H1 (cell line): Measurements from ENCODE around the gene KLF14. TPM values are rescaled to one million over a fixed set of nuclear protein-coding genes. Genes with fewer than 3 reads are reported as not detected.

ENCODE experiments used
- CTCF ChIA-PET: fragments of 300-600 bp; sonication (Branson Sonifier 250); formaldehyde crosslinking; loops from one replicate; lab custom pipeline; 2021; ENCODE audit not compliant: partially characterized antibody; lab: Charles Lee
- POLR2A ChIA-PET: fragments of 300-600 bp; sonication (Branson Sonifier 250); formaldehyde crosslinking; loops from one replicate; lab custom pipeline; 2021; ENCODE audit warnings: inconsistent platforms; ENCODE audit not compliant: partially characterized antibody; lab: Charles Lee
- DNase-seq, 2 experiments: peaks; one replicate each; pipeline versions ENCODE4 v3.0.0 to v3.0.0-alpha.2; 2010 to 2022; ENCODE audit warnings: low spot score in 2 of 2, low read depth in 1 of 2, mixed read lengths in 1 of 2
- FAIRE-seq: peaks from 2 replicates; lab custom pipeline; 2011; peaks lifted over from hg19 to GRCh38; lab: Jason Lieb, UNC
- H2AFZ ChIP-seq: 2 replicates; pipeline ENCODE4 v1.8.1; 2012; ENCODE audit warnings: low read length, inconsistent platforms
- H2AK5ac ChIP-seq: 2 replicates; pipeline ENCODE4 v1.6.1; 2013; ENCODE audit warnings: low read depth, low read length
- H2BK120ac ChIP-seq: replicated peaks from 2 replicates; pipeline ENCODE3; 2013; ENCODE audit warnings: low read depth, low read length, inconsistent platforms
- H2BK12ac ChIP-seq: 2 replicates; pipeline ENCODE4 v1.6.1; 2013; ENCODE audit warnings: low read depth, low read length
- H2BK15ac ChIP-seq: 2 replicates; pipeline ENCODE4 v1.6.1; 2013; ENCODE audit warnings: low read length
- H2BK20ac ChIP-seq: 2 replicates; pipeline ENCODE4 v1.6.1; 2013; ENCODE audit warnings: low read length
- H2BK5ac ChIP-seq: 2 replicates; pipeline ENCODE4 v1.6.1; 2013; ENCODE audit warnings: low read depth, low read length
- H3K14ac ChIP-seq: 2 replicates; pipeline ENCODE4 v1.6.1; 2013; ENCODE audit warnings: inconsistent platforms; ENCODE audit not compliant: insufficient read length
- H3K18ac ChIP-seq: 2 replicates; pipeline ENCODE4 v1.6.1; 2013; ENCODE audit warnings: low read length; ENCODE audit errors: extremely low read depth
- H3K23ac ChIP-seq: 2 replicates; pipeline ENCODE4 v1.6.1; 2013; ENCODE audit warnings: inconsistent platforms; ENCODE audit not compliant: insufficient read length
- H3K23me2 ChIP-seq: 2 replicates; pipeline ENCODE4 v1.6.1; 2013; ENCODE audit warnings: low read depth, low read length
- H3K27ac ChIP-seq: 2 replicates; pipeline ENCODE4 v1.6.1; 2011; ENCODE audit warnings: low read depth, low read length, inconsistent platforms
- H3K27me3 ChIP-seq, 4 experiments: replicated peaks in 1 of 4; 1 replicate in 1 of 4; 2 replicates in 3 of 4; pipeline versions ENCODE4 v1.6.1 to v1.8.1; 2011 to 2013; ENCODE audit warnings: low read length in 3 of 4, mild to moderate bottlenecking in 3 of 4, inconsistent platforms in 2 of 4, mixed read lengths in 2 of 4, moderate library complexity in 1 of 4; ENCODE audit not compliant: control insufficient read depth in 3 of 4, insufficient read depth in 3 of 4; ENCODE audit errors: extremely low read depth in 1 of 4
- H3K36me3 ChIP-seq, 4 experiments: 2 replicates each; pipeline versions ENCODE4 v1.6.1 to v1.8.1; 2011 to 2013; ENCODE audit warnings: mild to moderate bottlenecking in 4 of 4, low read length in 3 of 4, moderate library complexity in 2 of 4, control low read depth in 1 of 4, inconsistent platforms in 1 of 4; ENCODE audit not compliant: insufficient read depth in 4 of 4, control insufficient read depth in 2 of 4
- H3K4ac ChIP-seq: replicated peaks from 2 replicates; pipeline ENCODE3; 2013; ENCODE audit warnings: low read length, low read depth, mixed read lengths, inconsistent platforms; ENCODE audit not compliant: insufficient read length
- H3K4me1 ChIP-seq, 4 experiments: replicated peaks in 1 of 4; 1 replicate in 1 of 4; 2 replicates in 3 of 4; pipeline versions ENCODE4 v1.6.1 to v1.8.1; 2011 to 2013; ENCODE audit warnings: low read length in 3 of 4, inconsistent platforms in 2 of 4, mixed read lengths in 1 of 4; ENCODE audit not compliant: insufficient read depth in 4 of 4, control insufficient read depth in 3 of 4
- H3K4me2 ChIP-seq, 2 experiments: 2 replicates each; pipeline versions ENCODE4 v1.6.1 to v1.8.1; 2011 to 2013; ENCODE audit warnings: low read depth in 2 of 2, low read length in 2 of 2, control low read depth in 1 of 2, inconsistent platforms in 1 of 2, mild to moderate bottlenecking in 1 of 2; ENCODE audit not compliant: insufficient read depth in 1 of 2
- H3K4me3 ChIP-seq, 4 experiments: fragments of 200-600, 300-600 bp in 1 of 4; sonication (generic), shearing (Covaris generic), sonication (Bioruptor Twin) in 1 of 4; 2 replicates each; pipeline versions ENCODE4 v1.5.1 to v1.8.1; 2011 to 2016; ENCODE audit warnings: low read length in 4 of 4, low read depth in 3 of 4, control low read depth in 2 of 4, inconsistent platforms in 2 of 4, mild to moderate bottlenecking in 2 of 4, mixed read lengths in 1 of 4, moderate library complexity in 1 of 4; ENCODE audit not compliant: insufficient read depth in 2 of 4; ENCODE audit errors: extremely low read depth in 1 of 4
- H3K56ac ChIP-seq: replicated peaks from 2 replicates; pipeline ENCODE3; 2013; ENCODE audit warnings: low read depth, mild to moderate bottlenecking, mixed read lengths, low read length, inconsistent platforms; ENCODE audit not compliant: insufficient read length
- H3K79me1 ChIP-seq: 2 replicates; pipeline ENCODE4 v1.6.1; 2013; ENCODE audit warnings: low read depth, low read length, control low read depth
- H3K79me2 ChIP-seq, 2 experiments: 2 replicates each; pipeline versions ENCODE4 v1.6.1 to v1.8.1; 2012 to 2013; ENCODE audit warnings: low read length in 2 of 2, mild to moderate bottlenecking in 2 of 2, inconsistent platforms in 1 of 2; ENCODE audit not compliant: insufficient read depth in 2 of 2, control insufficient read depth in 1 of 2
- H3K9ac ChIP-seq, 4 experiments: replicated peaks in 1 of 4; 1 replicate in 1 of 4; 2 replicates in 3 of 4; pipeline versions ENCODE4 v1.6.1 to v1.8.1; 2011 to 2013; ENCODE audit warnings: low read depth in 3 of 4, low read length in 3 of 4, control low read depth in 2 of 4, mild to moderate bottlenecking in 2 of 4, moderate library complexity in 2 of 4, inconsistent platforms in 1 of 4; ENCODE audit errors: extremely low read depth in 1 of 4
- H3K9me3 ChIP-seq, 2 experiments: 2 replicates each; pipeline versions ENCODE4 v1.6.1 to v1.8.1; 2012 to 2013; ENCODE audit warnings: mild to moderate bottlenecking in 2 of 2, moderate library complexity in 2 of 2, control low read depth in 1 of 2, inconsistent platforms in 1 of 2, low read depth in 1 of 2, low read length in 1 of 2, mixed read lengths in 1 of 2; ENCODE audit not compliant: insufficient read depth in 2 of 2
- H4K20me1 ChIP-seq, 2 experiments: replicated peaks in 1 of 2; 2 replicates each; pipeline versions ENCODE3 to v1.8.1; 2011 to 2013; ENCODE audit warnings: inconsistent platforms in 2 of 2, low read length in 2 of 2, mild to moderate bottlenecking in 1 of 2; ENCODE audit not compliant: insufficient read depth in 2 of 2, control insufficient read depth in 1 of 2
- H4K5ac ChIP-seq: 2 replicates; pipeline ENCODE4 v1.6.1; 2013; ENCODE audit warnings: low read length, low read depth, mixed read lengths, inconsistent platforms; ENCODE audit not compliant: insufficient read length
- H4K8ac ChIP-seq: 2 replicates; pipeline ENCODE4 v1.8.0; 2013; ENCODE audit warnings: mild to moderate bottlenecking, moderate library complexity, low read length, inconsistent platforms; ENCODE audit not compliant: insufficient read depth; ENCODE audit errors: extremely low read depth
- H4K91ac ChIP-seq: replicated peaks from 2 replicates; pipeline ENCODE3; 2013; ENCODE audit warnings: low read length, mixed read lengths, inconsistent platforms; ENCODE audit not compliant: insufficient read length
- ATF2 ChIP-seq: IDR thresholded peaks from 2 replicates; pipeline ENCODE4 v1.6.1; 2012; ENCODE audit warnings: low read length, inconsistent platforms
- CBX5 ChIP-seq: fragments of 300-800, 300-1000 bp; sonication (generic); IDR thresholded peaks from 2 replicates; pipeline ENCODE4 v1.7.1; 2016; ENCODE audit warnings: antibody characterized with exemption, low read length, low read depth
- GTF2F1 ChIP-seq: IDR thresholded peaks from 2 replicates; pipeline ENCODE4 v1.6.1; 2012; ENCODE audit warnings: low read depth, low read length, improper control_type of control experiment, borderline replicate concordance
- JUND ChIP-seq: IDR thresholded peaks from 2 replicates; pipeline ENCODE4 v1.6.1; 2011; ENCODE audit warnings: mild to moderate bottlenecking, improper control_type of control experiment, low read length
- KDM5A ChIP-seq: fragments of 200-600 bp; IDR thresholded peaks from 2 replicates; pipeline ENCODE4 v1.7.1; 2012; ENCODE audit warnings: mild to moderate bottlenecking, low read length, inconsistent platforms, mixed read lengths
- POLR2AphosphoS5 ChIP-seq: IDR thresholded peaks from 2 replicates; pipeline ENCODE4 v1.6.1; 2011; ENCODE audit warnings: low read depth, low read length
- SIN3A ChIP-seq, 2 experiments: IDR thresholded peaks in 1 of 2; conservative IDR thresholded peaks in 1 of 2; 2 replicates each; pipeline ENCODE4 v1.6.1; 2011 to 2012; ENCODE audit warnings: low read length in 2 of 2, improper control_type of control experiment in 1 of 2, low read depth in 1 of 2, mild to moderate bottlenecking in 1 of 2
- SP2 ChIP-seq: IDR thresholded peaks from 2 replicates; pipeline ENCODE4 v1.6.1; 2012; ENCODE audit warnings: mild to moderate bottlenecking, low read length, inconsistent platforms
- WGBS, 2 experiments: shearing (Covaris generic) in 1 of 2; methylation state at CpG; one replicate each; pipeline versions ENCODE4 v1.1.6 to v1.1.7; 2013 to 2015; ENCODE audit warnings: low lambda C conversion rate in 2 of 2, mixed read lengths in 2 of 2, inconsistent platforms in 1 of 2, low coverage in 1 of 2, missing lambda C conversion rate in 1 of 2; ENCODE audit not compliant: insufficient replicate concordance in 2 of 2, insufficient coverage in 1 of 2, insufficient read length in 1 of 2; ENCODE audit errors: extremely low coverage in 1 of 2, missing lambda C conversion rate in 1 of 2; 5-methylcytosine and 5-hydroxymethylcytosine counted together
- polyA plus RNA-seq, 7 experiments: library from polyadenylated mRNA; depleted of rRNA in 3 of 7; stranded (reverse) in 5 of 7; unstranded in 2 of 7; fragments of >200 nt in 5 of 7; fragments of 200-250 nt in 2 of 7; gene quantifications; 1 replicate in 5 of 7; 2 replicates in 1 of 7; 4 replicates in 1 of 7; pipeline versions ENCODE4 v1.2.1 to v1.2.3, GENCODE V29; 2011 to 2013; ENCODE audit warnings: missing spikeins in 2 of 7, mixed read lengths in 2 of 7
- total RNA-seq: library from RNA; stranded (reverse); fragmentation: NEBNext Ultra II Directional; extraction: Animal tissue kit (Norgen Biotek cat#: 25700); gene quantifications from 2 replicates; pipeline ENCODE4 v1.2.1, GENCODE V29; 2021
- TF ChIP-seq, protein P1 (sequence below): IDR thresholded peaks from 2 replicates; pipeline ENCODE4 v1.6.1; 2012; ENCODE audit warnings: inconsistent platforms
- TF ChIP-seq, protein P2 (sequence below): IDR thresholded peaks from 2 replicates; pipeline ENCODE4 v1.6.1; 2011; ENCODE audit warnings: low read length, improper control_type of control experiment

The KLF14 gene
- total and polyA plus RNA-seq, 2 of the 8 experiments (the other 6 are each of a cell fraction or from before 2014, with no cell fraction given) = 0.02 TPM; not detected in 1

DNA sequence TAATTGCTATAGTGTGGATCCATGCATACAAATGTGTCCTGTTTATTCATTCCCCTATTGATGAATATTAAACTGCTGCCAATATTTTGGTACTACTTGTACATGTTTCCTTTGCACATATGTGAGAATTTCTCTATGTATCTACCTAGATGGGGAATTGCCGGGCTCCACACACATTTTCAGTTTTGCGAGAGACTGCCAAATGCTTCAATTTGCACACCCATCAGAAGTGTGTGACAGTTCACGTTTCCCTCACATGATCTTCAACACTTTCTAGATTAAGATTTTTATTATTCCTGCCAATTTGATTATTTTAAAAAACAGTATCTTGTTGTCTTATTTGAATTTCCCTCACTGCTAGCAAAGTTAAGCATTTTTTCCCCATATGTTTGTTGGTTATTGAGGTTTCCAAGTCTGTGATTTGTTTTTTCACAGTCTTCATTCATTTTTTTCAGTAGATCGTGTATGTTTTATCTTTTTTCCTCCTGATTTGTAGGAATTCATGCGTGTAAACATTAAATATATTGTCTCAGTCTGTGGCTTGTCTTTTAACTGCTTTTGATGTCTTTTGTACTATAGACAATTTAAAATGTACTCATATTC lies 2.4 kb upstream of the KLF14 start:
- Histone ChIP-seq H3K4me2 (no peak overlapping the region), H3K9ac (no peak overlapping the region), H2BK15ac (no peak overlapping the region), H3K18ac (no peak overlapping the region), H3K27me3 (peaks cover 27 to 57% (median 45%) of the 10 kb centered on the region in 4 experiments), H2BK120ac (no peak overlapping the region), H2BK5ac (no peak overlapping the region), H3K14ac (no peak overlapping the region), H3K27ac (no peak overlapping the region), H3K23me2 (peaks cover 2% of the 10 kb centered on the region; the same call in 1 of the 2 replicates), H2BK20ac (no peak overlapping the region), H3K56ac (no peak overlapping the region), H3K4me3 (no peak overlapping the region), H3K9me3 (no peaks in the 10 kb centered on the region), H2AFZ (no peak overlapping the region), H2AK5ac (no peak overlapping the region), H3K36me3 (no peaks in the 10 kb centered on the region; a peak in 1 of 8 replicates), H4K5ac (no peak overlapping the region), H2BK12ac (no peak overlapping the region), H3K4me1 (0 out of 7 replicates have a peak, but pooled peaks cover 0 to 4% (median 0%) of the 10 kb centered on the region in 4 experiments), H3K4ac (no peak overlapping the region), H3K79me1 (no peaks in the 10 kb centered on the region), H4K91ac (no peak overlapping the region), H3K23ac (no peak overlapping the region), H4K20me1 (peaks cover 0 to 6% of the 10 kb centered on the region in 2 experiments), H4K8ac (no peak overlapping the region), H3K79me2 (no peaks in the 10 kb centered on the region)
- no peak for FAIRE-seq
- DNase-seq = no peak
- CTCF ChIA-PET = no interaction called here
- 78% methylated on average over 5 of the region's 5 CpGs; no CpG with 5 or more reads in 1 of the 2 experiments for WGBS, 2 experiments
- POLR2A ChIA-PET = no interaction called here
- TF ChIP-seq POLR2AphosphoS5 = no peak
- TF ChIP-seq GTF2F1 = no peak
- TF ChIP-seq, protein P1, sequence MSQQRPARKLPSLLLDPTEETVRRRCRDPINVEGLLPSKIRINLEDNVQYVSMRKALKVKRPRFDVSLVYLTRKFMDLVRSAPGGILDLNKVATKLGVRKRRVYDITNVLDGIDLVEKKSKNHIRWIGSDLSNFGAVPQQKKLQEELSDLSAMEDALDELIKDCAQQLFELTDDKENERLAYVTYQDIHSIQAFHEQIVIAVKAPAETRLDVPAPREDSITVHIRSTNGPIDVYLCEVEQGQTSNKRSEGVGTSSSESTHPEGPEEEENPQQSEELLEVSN = no peak
- TF ChIP-seq, protein P2, sequence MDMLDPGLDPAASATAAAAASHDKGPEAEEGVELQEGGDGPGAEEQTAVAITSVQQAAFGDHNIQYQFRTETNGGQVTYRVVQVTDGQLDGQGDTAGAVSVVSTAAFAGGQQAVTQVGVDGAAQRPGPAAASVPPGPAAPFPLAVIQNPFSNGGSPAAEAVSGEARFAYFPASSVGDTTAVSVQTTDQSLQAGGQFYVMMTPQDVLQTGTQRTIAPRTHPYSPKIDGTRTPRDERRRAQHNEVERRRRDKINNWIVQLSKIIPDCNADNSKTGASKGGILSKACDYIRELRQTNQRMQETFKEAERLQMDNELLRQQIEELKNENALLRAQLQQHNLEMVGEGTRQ = no peak
- no peak for TF ChIP-seq KDM5A
- no peak for TF ChIP-seq JUND
- no peak for TF ChIP-seq SIN3A (conservative IDR thresholded peaks at IDR 0.05 in 1 of 2, IDR thresholded peaks at IDR 0.05 in 1 of 2; ENCODE audit: low read depth in 1 of 2, low read length in 2 of 2)
- TF ChIP-seq ATF2 = no peak
- TF ChIP-seq SP2 = no peak
- TF ChIP-seq CBX5 = no peak
